Spleen (tissue), 11 donors: Measurements from ENCODE around the gene MAPK8IP3. TPM values are rescaled to one million over a fixed set of nuclear protein-coding genes. Genes with fewer than 3 reads are reported as not detected.
A peak's percentile ranks its signal among the peaks of the same experiment; 100 is the strongest.

Experiments used
- DNase-seq: peaks from one replicate; pipeline ENCODE4 v3.0.0-alpha.2; 2020
- H3K27ac ChIP-seq, 8 donors: fragments of 200-600 bp; sonication (generic) in 7 of 8; 1 replicate in 4 of 8; 2 replicates in 4 of 8; pipeline versions ENCODE4 v1.5.0 to v1.8.0; 2016 to 2021; ENCODE audit warnings: inconsistent platforms in 4 of 8, mild to moderate bottlenecking in 4 of 8, moderate library complexity in 1 of 8
- H3K27me3 ChIP-seq, 7 donors: fragments of 200-600 bp; sonication (generic) in 6 of 7; replicated peaks in 1 of 7; 1 replicate in 4 of 7; 2 replicates in 3 of 7; pipeline versions ENCODE4 v1.5.0 to v1.8.0; 2016 to 2021; ENCODE audit warnings: inconsistent platforms in 3 of 7, mild to moderate bottlenecking in 1 of 7
- H3K36me3 ChIP-seq, 6 donors: fragments of 200-600 bp; sonication (generic) in 5 of 6; 1 replicate in 4 of 6; 2 replicates in 2 of 6; pipeline versions ENCODE4 v1.5.0 to v1.8.0; 2016 to 2021; ENCODE audit warnings: inconsistent platforms in 2 of 6
- H3K4me1 ChIP-seq, 6 donors: fragments of 200-600 bp; sonication (generic) in 5 of 6; 1 replicate in 3 of 6; 2 replicates in 3 of 6; pipeline versions ENCODE4 v1.5.0 to v1.8.0; 2016 to 2021; ENCODE audit warnings: inconsistent platforms in 3 of 6
- H3K4me3 ChIP-seq, 8 donors: fragments of 200-600 bp; sonication (generic) in 7 of 8; 1 replicate in 4 of 8; 2 replicates in 4 of 8; pipeline versions ENCODE4 v1.5.0 to v1.8.0; 2016 to 2021; ENCODE audit warnings: inconsistent platforms in 4 of 8, mild to moderate bottlenecking in 4 of 8, moderate library complexity in 2 of 8
- H3K9me3 ChIP-seq, 8 donors: fragments of 200-600 bp; sonication (generic) in 7 of 8; 1 replicate in 4 of 8; 2 replicates in 4 of 8; pipeline versions ENCODE4 v1.5.0 to v1.8.0; 2016 to 2021; ENCODE audit warnings: inconsistent platforms in 4 of 8
- POLR2A ChIP-seq, 3 donors: fragments of 450-650 bp; IDR thresholded peaks; one replicate each; pipeline ENCODE4 v1.5.1; 2017; ENCODE audit warnings: antibody characterized with exemption in 3 of 3, mild to moderate bottlenecking in 1 of 3
- POLR2AphosphoS5 ChIP-seq, 3 donors: sonication (generic); formaldehyde crosslinking; IDR thresholded peaks; one replicate each; pipeline ENCODE4 v1.5.1; 2017; ENCODE audit warnings: antibody characterized with exemption in 3 of 3
- WGBS, 5 donors: extraction: QIAGEN DNeasy Blood & Tissue Kit in 3 of 5; methylation state at CpG; one replicate each; pipeline versions ENCODE4 v1.1.5 to v1.1.7; 2013 to 2018; 5-methylcytosine and 5-hydroxymethylcytosine counted together
- intact Hi-C: fragments of 100-400 bp; cut with DNase I; formaldehyde crosslinking; loops from one replicate; pipeline ENCODE4 v1.15.0; 2023; ENCODE audit warnings: low total_unique reads
- polyA plus RNA-seq, 3 donors: library from polyadenylated mRNA; stranded (reverse); fragments of 200-250 nt; gene quantifications; one replicate each; pipeline ENCODE4 v1.2.1, GENCODE V29; 2013
- total RNA-seq, 7 donors: library from RNA; depleted of rRNA in 3 of 7; stranded (reverse); fragments of >200 nt in 3 of 7; fragmentation: NEBNext Ultra II Directional in 4 of 7; extraction: Animal tissue kit (Norgen Biotek cat#: 25700) in 4 of 7; gene quantifications; one replicate each; pipeline versions ENCODE4 v1.1.0 to v1.2.1, GENCODE V29; 2016 to 2021
- TF ChIP-seq, protein P1 (sequence below), 11 experiments: fragments of 200-600 bp in 7 of 11; fragments of 450-650 bp in 4 of 11; sonication (generic) in 4 of 11; IDR thresholded peaks in 8 of 11; conservative IDR thresholded peaks in 3 of 11; 1 replicate in 7 of 11; 2 replicates in 4 of 11; pipeline versions ENCODE4 v1.4.0 to v1.8.0; 2016 to 2021; ENCODE audit warnings: antibody characterized with exemption in 11 of 11, inconsistent platforms in 4 of 11, mild to moderate bottlenecking in 1 of 11
- donor health status: healthy with polysubstance abuse.
- donor health status: DM: no; HTN: no; CAD: no; lungs with moderate emphysema.
- donor health status: DM: no; HTN: no; CAD: no.
- donor health status: Bipolar disorder and iron deficiency.
- donor health status: healthy.
- donor health status: DM: no; HTN: no; CAD: no.
- donor health status: DM: yes; HTN: yes; CAD: no.

The MAPK8IP3 gene
- total and polyA plus RNA-seq, 10 donors, result 27.2 to 134 (median 114) TPM

GRCh38 chr16:1781758-1782407 is 75.9 kb downstream of the MAPK8IP3 start:
- Histone ChIP-seq H3K9me3 (no peaks in the 10 kb centered on the region), H3K4me3 (peak overlapping the region; percentile 86 to 100 (median 94)), H3K4me1 (peaks cover 22 to 88% (median 50%) of the 10 kb centered on the region in 6 donors), H3K27ac (peak overlapping the region; percentile 69 to 97 (median 94)), H3K36me3 (peaks cover 0 to 66% (median 33%) of the 10 kb centered on the region in 6 donors), H3K27me3 (no peaks in the 10 kb centered on the region)
- intact Hi-C loops, result no loop called here
- peak; percentile 89 for DNase-seq
- 0 to 2% (median 1%) methylated on average over 30 to 70 of the region's 70 CpGs for WGBS, 5 donors
- TF ChIP-seq, protein P1, sequence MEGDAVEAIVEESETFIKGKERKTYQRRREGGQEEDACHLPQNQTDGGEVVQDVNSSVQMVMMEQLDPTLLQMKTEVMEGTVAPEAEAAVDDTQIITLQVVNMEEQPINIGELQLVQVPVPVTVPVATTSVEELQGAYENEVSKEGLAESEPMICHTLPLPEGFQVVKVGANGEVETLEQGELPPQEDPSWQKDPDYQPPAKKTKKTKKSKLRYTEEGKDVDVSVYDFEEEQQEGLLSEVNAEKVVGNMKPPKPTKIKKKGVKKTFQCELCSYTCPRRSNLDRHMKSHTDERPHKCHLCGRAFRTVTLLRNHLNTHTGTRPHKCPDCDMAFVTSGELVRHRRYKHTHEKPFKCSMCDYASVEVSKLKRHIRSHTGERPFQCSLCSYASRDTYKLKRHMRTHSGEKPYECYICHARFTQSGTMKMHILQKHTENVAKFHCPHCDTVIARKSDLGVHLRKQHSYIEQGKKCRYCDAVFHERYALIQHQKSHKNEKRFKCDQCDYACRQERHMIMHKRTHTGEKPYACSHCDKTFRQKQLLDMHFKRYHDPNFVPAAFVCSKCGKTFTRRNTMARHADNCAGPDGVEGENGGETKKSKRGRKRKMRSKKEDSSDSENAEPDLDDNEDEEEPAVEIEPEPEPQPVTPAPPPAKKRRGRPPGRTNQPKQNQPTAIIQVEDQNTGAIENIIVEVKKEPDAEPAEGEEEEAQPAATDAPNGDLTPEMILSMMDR (IDR thresholded peaks at IDR 0.05 in 8 of 11, conservative IDR thresholded peaks at IDR 0.05 in 3 of 11), result peak in 1 of 11 experiments; percentile 21
- no peak for TF ChIP-seq POLR2A (IDR thresholded peaks at IDR 0.05)
- TF ChIP-seq POLR2AphosphoS5 (IDR thresholded peaks at IDR 0.05), result peak; percentile 0 to 55 (median 35)

- H3K27ac ChIP-seq, result peak within 1 kb of the TSS; percentile 69 to 97 (median 94)
- peaks cover 22 to 85% (median 52%) of the 10 kb centered on the region in 6 donors for H3K4me1 ChIP-seq
- H3K27me3 ChIP-seq, result no peaks in the 10 kb centered on the region
- H3K4me3 ChIP-seq, result peak within 1 kb of the TSS; percentile 86 to 100 (median 94)
- no peaks in the 10 kb centered on the region for H3K9me3 ChIP-seq
- TF ChIP-seq POLR2AphosphoS5 (IDR thresholded peaks at IDR 0.05) (peak; percentile 88 to 95 (median 93)), POLR2A (IDR thresholded peaks at IDR 0.05) (peak in 2 of 3 donors; percentile 32 to 35)
- TF ChIP-seq, protein P1 (IDR thresholded peaks at IDR 0.05 in 8 of 11, conservative IDR thresholded peaks at IDR 0.05 in 3 of 11), result peak in 4 of 11 experiments; percentile 4 to 59 (median 38)
- DNase-seq, result peak; percentile 100
- 0 to 1% (median 0%) methylated on average over 31 to 102 of the region's 102 CpGs for WGBS, 5 donors
- intact Hi-C loops, result no loop called here
- peaks cover 0 to 66% (median 33%) of the 10 kb centered on the region in 6 donors for H3K36me3 ChIP-seq
These were observed 76.6 kb downstream of the MAPK8IP3 start, which contains the start of the genes NUBP2 and SPSB3 for GRCh38 chr16:1782408-1783264. TSS of gene NUBP2 (plus strand) at chr16:1782960. CDS start at chr16:1783021, 61 bp downstream. TSS of gene SPSB3 (minus strand) at chr16:1782571. CDS start at chr16:1781483, 1,088 bp downstream.

GRCh38 chr16:1784977-1785845 is 79.2 kb downstream of the MAPK8IP3 start:
- Histone ChIP-seq H3K27ac (no peak overlapping the region), H3K36me3 (peaks cover 0 to 66% (median 41%) of the 10 kb centered on the region in 6 donors), H3K4me3 (no peak overlapping the region), H3K27me3 (no peaks in the 10 kb centered on the region), H3K4me1 (peaks cover 18 to 60% (median 44%) of the 10 kb centered on the region in 6 donors), H3K9me3 (no peaks in the 10 kb centered on the region)
- peak; percentile 71 for DNase-seq
- no peak for TF ChIP-seq POLR2AphosphoS5 (IDR thresholded peaks at IDR 0.05)
- TF ChIP-seq, protein P1 (IDR thresholded peaks at IDR 0.05 in 8 of 11, conservative IDR thresholded peaks at IDR 0.05 in 3 of 11), result no peak
- no peak for TF ChIP-seq POLR2A (IDR thresholded peaks at IDR 0.05)
- intact Hi-C loops, result no loop called here
- 92 to 97% (median 94%) methylated on average over 22 to 26 of the region's 26 CpGs for WGBS, 5 donors
